DND-41 (cell line): ENCODE results near the gene SLC5A8.
"Not testable (repeated sequence)": the region's sequence is repeated elsewhere in the genome, so short reads cannot be mapped to it uniquely, and the experiment has no call there.

ENCODE experiments used
- ATAC-seq: fragments of 200-7000 bp; cut with Tn5 transposase; 3 replicates; pipeline ENCODE4 v1.9.1; 2021; ENCODE audit warnings: low read depth; ENCODE audit not compliant: insufficient read depth
- DNase-seq: peaks from one replicate; pipeline ENCODE4 v3.0.0-alpha.2; 2020
- H2AFZ ChIP-seq: 2 replicates; pipeline ENCODE4 v1.6.0; 2012; ENCODE audit warnings: low read depth, low read length
- H3K27ac ChIP-seq: 2 replicates; pipeline ENCODE4 v1.5.1; 2012; ENCODE audit warnings: low read length, inconsistent platforms
- H3K27me3 ChIP-seq: fragments of 200-600 bp; sonication (generic); 2 replicates; pipeline ENCODE4 v1.6.0; 2012; ENCODE audit warnings: low read length, mild to moderate bottlenecking, inconsistent platforms; ENCODE audit not compliant: insufficient read depth, poor library complexity
- H3K36me3 ChIP-seq: 2 replicates; pipeline ENCODE4 v1.5.1; 2012; ENCODE audit warnings: low read length, inconsistent platforms; ENCODE audit not compliant: insufficient read depth
- H3K4me1 ChIP-seq: 2 replicates; pipeline ENCODE4 v1.5.1; 2012; ENCODE audit warnings: mild to moderate bottlenecking, low read length; ENCODE audit not compliant: insufficient read depth
- H3K4me2 ChIP-seq: 2 replicates; pipeline ENCODE4 v1.6.0; 2012; ENCODE audit warnings: mild to moderate bottlenecking, moderate library complexity, low read length, inconsistent platforms; ENCODE audit not compliant: insufficient read depth
- H3K4me3 ChIP-seq, 2 experiments: fragments of 200-600 bp in 1 of 2; shearing (Covaris generic) in 1 of 2; 2 replicates each; pipeline ENCODE4 v1.5.1; 2012 to 2016; ENCODE audit warnings: inconsistent platforms in 2 of 2, low read length in 2 of 2, mild to moderate bottlenecking in 2 of 2, low read depth in 1 of 2, moderate library complexity in 1 of 2
- H3K79me2 ChIP-seq: 2 replicates; pipeline ENCODE4 v1.6.0; 2012; ENCODE audit warnings: low read length, inconsistent platforms; ENCODE audit not compliant: insufficient read depth
- H3K9ac ChIP-seq: 2 replicates; pipeline ENCODE4 v1.6.0; 2012; ENCODE audit warnings: low read depth, mild to moderate bottlenecking, inconsistent platforms, low read length, moderate library complexity
- H3K9me3 ChIP-seq: 2 replicates; pipeline ENCODE4 v1.5.1; 2012; ENCODE audit warnings: low read length, moderate library complexity, mild to moderate bottlenecking, inconsistent platforms; ENCODE audit not compliant: insufficient read depth, severe bottlenecking
- H4K20me1 ChIP-seq: 2 replicates; pipeline ENCODE4 v1.6.0; 2012; ENCODE audit warnings: low read length; ENCODE audit not compliant: insufficient read depth
- CTCF ChIP-seq: IDR thresholded peaks from 2 replicates; pipeline ENCODE4 v1.5.1; 2012; ENCODE audit warnings: borderline replicate concordance, low read length, moderate library complexity, mild to moderate bottlenecking; ENCODE audit not compliant: poor library complexity, severe bottlenecking; ENCODE audit errors: extremely low read depth
- EZH2 ChIP-seq: IDR thresholded peaks from 3 replicates; pipeline ENCODE4 v1.6.1; 2012; ENCODE audit warnings: borderline replicate concordance, low read depth, mild to moderate bottlenecking, moderate library complexity, low read length, inconsistent platforms; ENCODE audit not compliant: severe bottlenecking

Gene SLC5A8

GRCh38 chr12:101166866-101167265 is 43.2 kb downstream of the SLC5A8 start:
- Histone ChIP-seq H2AFZ (no peak overlapping the region), H3K79me2 (no peaks in the 10 kb centered on the region), H3K36me3 (no peaks in the 10 kb centered on the region), H3K9me3 (no peaks in the 10 kb centered on the region), H4K20me1 (no peaks in the 10 kb centered on the region), H3K27ac (no peak overlapping the region), H3K4me2 (no peak overlapping the region), H3K9ac (no peak overlapping the region), H3K4me3 (no peak overlapping the region), H3K4me1 (no peaks in the 10 kb centered on the region), H3K27me3 (no peaks in the 10 kb centered on the region)
- DNase-seq (no peak), ATAC-seq (no peak)
- no peak for TF ChIP-seq EZH2
- no peak for TF ChIP-seq CTCF

- H2AFZ ChIP-seq: no peak overlapping the region
- no peaks in the 10 kb centered on the region for H3K27me3 ChIP-seq
- no peaks in the 10 kb centered on the region for H3K36me3 ChIP-seq
- no peak overlapping the region for H3K27ac ChIP-seq
- ATAC-seq (no peak), DNase-seq (no peak)
- no peaks in the 10 kb centered on the region for H4K20me1 ChIP-seq
- no peak overlapping the region for H3K9ac ChIP-seq
- no peaks in the 10 kb centered on the region for H3K9me3 ChIP-seq
- H3K4me3 ChIP-seq: no peak overlapping the region
- H3K79me2 ChIP-seq: no peaks in the 10 kb centered on the region
- no peak overlapping the region for H3K4me2 ChIP-seq
- TF ChIP-seq CTCF: no peak
- TF ChIP-seq EZH2: no peak
- no peaks in the 10 kb centered on the region for H3K4me1 ChIP-seq
These were observed 44.7 kb downstream of the SLC5A8 start for GRCh38 chr12:101165319-101165718.

GRCh38 chr12:101145777-101146431 is 64.1 kb downstream of the SLC5A8 start:
- H3K9me3 ChIP-seq, H3K9ac ChIP-seq, H3K4me1 ChIP-seq, H3K36me3 ChIP-seq, ATAC-seq, H3K4me3 ChIP-seq, H3K4me2 ChIP-seq, H3K27ac ChIP-seq, DNase-seq, H3K79me2 ChIP-seq, H2AFZ ChIP-seq, H3K27me3 ChIP-seq, H4K20me1 ChIP-seq: not testable (repeated sequence)

GRCh38 chr12:101127521-101128219 is 82.4 kb downstream of the SLC5A8 start:
- Histone ChIP-seq H3K79me2 (no peaks in the 10 kb centered on the region), H3K9ac (no peak overlapping the region), H3K27ac (no peak overlapping the region), H3K4me3 (no peak overlapping the region), H4K20me1 (no peaks in the 10 kb centered on the region), H3K4me1 (no peaks in the 10 kb centered on the region), H3K4me2 (no peak overlapping the region), H2AFZ (no peak overlapping the region), H3K27me3 (no peaks in the 10 kb centered on the region), H3K9me3 (no peaks in the 10 kb centered on the region), H3K36me3 (no peaks in the 10 kb centered on the region)
- DNase-seq (no peak), ATAC-seq (no peak)
- no peak for TF ChIP-seq CTCF
- no peak for TF ChIP-seq EZH2
